Measurements from ENCODE around the gene GPR42.
"Not testable (repeated sequence)": the region's sequence is repeated elsewhere in the genome, so short reads cannot be mapped to it uniquely, and the experiment has no call there.

GPR42 gene

DNA sequence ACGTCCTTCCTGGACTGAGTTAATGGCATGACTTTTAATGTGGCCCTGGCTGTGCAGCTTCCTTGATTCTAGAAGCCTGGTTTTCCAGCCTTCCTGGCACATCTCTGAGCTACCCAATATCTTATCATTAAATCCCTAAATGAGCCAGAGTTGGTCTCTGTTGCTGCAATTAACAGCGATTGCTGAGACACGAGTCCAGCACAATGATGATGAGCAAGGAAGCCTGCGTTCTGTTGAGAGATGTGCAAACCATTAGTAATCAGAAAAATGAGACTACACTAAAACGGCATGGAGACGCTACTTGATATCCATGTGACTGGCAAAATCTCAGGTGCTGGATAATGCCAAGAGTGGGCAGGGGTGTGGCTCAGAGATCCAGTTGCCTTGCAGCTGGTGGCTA, 26.2 kb downstream of the GPR42 start:
- DNase-seq = no peak

DNA sequence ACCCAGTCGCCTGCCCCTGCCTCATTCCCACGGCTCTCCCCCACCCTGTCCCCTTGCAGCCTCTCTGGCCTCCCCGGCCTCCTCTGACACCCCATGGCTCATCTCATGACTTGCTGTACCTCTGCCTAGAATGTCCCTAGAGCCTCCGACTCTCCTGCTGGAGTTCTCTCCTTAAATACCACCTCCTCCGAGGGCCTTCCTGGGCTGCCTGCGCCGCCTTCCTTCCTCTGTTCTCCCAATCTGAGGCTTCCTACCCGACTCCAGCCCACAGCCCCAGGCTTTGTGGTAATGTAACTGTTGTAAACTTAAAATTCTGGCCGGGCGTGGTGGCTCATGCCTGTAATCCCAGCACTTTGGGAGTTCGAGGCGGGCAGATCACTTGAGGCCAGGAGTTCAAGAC, 27.7 kb downstream of the GPR42 start:
- no peak for DNase-seq

DNA sequence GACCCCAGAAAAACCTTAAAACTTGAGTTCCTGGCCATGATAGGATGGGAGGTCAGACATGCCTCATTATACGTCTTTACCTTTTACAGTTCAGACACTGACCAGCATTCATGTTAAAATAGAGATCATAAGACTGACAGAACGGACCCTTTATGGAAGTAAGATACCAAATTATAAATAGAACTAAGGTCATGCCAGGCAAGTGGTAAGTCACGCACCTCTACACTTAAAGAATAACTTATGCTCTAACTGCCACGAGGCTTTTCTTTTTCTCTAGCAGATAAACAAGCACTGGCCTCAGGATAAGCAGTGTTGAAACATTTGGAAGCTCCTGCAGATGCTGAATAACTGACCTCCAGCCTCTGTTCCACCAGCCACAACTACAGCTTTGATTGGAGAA, 28.4 kb downstream of the GPR42 start:
- no peak for DNase-seq

DNA sequence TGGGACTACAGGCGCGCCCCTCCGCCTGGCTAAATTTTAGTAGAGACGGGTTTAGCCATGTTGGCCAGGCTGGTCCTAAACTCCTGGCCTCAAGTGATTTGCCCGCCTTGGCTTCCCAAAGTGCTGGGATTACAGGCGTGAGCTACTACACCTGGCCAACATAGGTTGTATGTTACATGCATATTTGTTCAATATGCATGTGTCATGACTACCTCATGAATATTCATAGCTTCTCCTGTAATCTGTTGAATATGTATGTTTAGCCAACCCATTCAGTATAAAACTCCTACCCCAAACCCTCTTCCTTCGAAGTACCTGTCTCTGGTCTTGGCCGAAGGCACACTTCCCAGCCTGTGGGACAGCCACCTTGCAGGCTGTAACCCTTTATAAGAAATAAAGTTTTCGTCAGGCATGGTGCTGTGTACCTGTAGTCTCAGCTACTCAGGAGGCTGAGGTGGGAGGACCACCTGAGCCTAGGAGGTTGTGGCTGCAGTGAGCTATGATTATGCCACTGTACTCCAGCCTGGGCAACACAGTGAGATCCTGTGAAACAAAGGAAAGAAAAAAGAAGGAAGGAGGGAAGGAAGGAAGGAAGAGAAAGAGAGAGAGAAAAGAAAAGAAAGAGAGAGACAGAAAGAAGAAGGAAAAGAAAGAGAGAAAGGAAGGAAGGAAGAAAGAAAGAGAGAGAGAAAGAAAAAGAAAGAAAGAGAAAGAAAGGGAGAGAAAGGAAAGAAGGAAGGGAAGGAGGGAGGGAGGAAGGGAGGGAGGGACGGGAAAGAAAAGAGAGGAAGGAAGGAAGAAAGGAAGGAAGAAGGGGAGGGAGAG, 29.3 kb downstream of the GPR42 start:
- DNase-seq = no peak

DNA sequence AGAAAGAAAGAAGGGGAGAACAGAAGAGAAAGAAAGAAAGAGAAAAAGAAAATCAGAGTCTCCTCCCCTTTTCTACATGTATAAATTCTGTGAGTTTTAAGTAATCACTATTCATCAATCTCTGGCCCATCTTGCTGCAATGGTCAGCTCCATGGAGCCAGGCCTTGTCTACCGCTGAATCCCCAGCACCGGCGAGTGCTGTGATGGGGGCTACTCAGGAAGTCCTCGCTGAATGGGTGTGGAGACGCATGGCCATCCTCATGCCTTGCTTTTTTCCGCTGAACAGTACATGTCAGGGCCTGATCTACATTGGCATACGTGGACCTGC, 29.9 kb downstream of the GPR42 start:
- no peak for DNase-seq

DNA sequence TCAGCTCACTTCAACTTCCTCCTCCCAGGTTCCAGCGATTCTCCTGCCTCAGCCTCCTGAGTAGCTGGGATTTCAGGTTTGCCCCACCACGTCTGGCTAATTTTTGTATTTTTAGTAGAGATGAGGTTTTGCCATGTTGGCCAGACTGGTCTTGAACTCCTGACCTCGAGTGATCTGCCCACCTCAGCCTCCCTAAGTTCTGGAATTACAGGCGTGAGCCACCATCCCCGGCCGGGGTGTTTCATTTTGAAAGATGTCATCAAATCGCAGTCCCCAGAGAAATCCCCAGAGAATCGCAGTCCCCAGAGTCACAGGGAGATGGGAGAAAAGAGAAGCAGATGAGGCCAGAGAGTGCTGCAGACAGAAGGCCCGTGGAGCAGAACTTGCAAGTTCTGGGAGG, 30.5 kb downstream of the GPR42 start:
- DNase-seq = not testable (repeated sequence)

DNA sequence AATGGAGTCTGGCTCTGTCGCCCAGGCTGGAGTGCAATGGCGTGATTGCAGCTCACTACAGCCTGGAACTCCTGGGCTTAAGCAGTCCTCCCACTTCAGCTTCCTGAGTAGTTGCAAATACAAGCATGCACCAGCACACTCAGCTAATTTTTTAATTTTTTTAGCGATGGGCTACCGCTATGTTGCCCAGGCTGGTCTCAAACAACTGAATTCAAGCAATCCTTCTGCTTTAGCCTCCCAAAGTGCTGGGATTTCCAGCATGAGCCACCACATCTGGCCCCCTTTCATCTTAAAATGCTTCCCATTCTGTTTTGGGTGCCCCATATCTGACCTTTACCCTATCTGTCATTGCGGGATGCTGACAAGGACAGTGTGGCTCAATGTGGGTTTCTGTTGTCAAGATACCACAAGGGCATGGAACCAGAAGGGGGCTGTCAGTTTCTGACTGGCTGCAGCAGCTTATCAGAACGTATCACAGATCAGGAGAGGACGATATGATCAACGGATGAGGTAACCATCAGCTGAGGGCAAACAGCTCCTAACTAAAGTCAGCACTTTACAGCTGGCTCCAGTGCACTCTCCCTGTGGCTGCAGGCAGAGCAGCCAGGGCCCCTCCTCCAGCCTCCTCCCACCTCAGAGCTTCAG, 32.4 kb downstream of the GPR42 start:
- DNase-seq = no peak

DNA sequence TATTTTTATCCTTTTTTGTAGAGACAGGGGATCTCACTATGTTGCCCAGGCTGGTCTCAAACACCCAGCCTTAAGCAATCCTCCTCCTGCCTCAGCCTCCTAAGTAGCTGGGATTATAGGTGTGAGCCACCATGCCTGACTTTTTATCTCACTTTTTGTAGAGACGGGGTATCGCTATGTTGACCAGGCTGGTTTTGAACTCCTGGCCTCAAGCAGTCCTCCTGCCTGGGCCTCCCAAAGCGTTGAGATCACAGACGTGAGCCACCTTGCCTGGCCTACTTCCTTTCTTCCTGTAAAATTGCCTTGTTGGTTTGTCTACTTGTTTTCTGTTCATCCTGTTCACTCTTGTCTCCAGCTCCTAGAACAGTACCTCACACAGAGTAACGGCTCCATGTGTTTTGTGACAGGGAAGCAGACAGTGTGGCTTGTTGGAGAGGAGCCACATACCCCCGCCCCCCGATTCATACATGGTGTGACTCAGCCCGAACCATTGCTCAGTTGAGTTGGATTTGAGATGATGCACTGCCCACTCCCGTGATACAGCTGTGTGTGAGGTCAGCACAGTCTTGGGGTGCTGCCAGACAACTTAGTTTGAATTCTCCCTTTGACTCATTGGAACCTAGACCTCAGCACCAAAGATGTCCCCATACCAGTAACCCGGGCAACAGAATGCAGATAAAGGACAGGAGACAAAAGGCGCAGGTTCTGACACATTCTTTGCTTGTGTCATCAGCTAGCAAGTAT, 34.2 kb downstream of the GPR42 start:
- no peak for DNase-seq

DNA sequence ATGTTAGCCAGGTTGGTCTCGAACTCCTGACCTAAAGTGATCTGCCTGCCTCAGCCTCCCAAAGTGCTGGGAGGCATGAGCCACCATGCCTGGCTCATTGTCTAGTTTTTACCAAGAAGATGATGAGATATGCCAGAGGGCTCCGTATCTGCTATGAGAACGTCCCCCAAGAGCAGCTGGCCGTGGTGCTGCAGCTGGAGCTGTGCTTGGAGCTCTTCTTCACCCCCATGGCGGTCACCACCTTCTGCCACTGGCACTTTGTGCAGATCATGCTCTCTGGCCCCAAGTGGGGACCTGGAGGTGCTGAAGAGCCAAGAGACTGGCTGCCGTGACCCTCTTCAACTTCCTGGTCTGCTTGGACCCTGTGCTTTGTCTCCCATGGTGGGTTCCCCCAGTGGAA, 36.8 kb downstream of the GPR42 start:
- no peak for DNase-seq

DNA sequence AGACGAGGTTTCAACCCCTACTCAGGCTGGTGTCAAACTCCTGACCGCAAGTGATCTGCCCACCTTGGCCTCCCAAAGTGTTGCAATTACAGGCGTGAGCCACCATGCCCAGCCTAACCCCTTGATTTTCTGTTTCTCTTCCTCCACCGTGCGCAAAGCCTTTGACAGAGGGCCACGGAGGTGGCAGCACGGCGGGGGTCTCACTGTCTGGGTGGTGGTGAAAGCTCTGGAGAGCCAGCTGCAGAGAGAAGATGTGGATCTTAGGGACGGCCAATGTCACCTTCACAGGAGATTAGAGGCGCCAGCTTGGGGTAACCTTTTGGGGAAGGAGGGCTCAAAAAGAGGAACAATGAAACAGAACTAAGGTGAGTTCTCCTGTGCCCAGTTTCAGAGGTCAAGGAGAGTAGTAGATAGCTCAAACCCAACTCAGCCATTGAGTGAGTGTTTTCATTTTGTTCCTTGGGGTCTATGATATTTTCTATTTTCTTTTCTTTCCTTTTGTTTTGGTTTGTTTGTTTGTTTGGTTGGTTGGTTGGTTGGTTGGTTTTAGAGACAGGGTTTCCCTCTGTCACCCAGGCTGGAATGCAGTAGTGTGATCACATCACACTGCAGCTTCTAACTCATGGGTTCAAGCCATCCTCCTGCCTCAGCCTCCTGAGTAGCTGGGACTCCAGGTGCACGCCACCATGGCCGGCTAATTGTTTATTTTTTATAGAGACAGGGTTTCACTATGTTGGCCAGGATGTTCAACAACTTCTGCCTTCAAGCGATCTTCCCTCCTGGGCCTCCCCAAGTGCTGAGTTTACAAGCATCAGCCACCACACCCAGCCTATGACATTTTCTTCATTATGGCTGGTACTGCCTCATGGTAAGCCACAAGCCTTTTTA, 37.7 kb downstream of the GPR42 start:
- DNase-seq = no peak

DNA sequence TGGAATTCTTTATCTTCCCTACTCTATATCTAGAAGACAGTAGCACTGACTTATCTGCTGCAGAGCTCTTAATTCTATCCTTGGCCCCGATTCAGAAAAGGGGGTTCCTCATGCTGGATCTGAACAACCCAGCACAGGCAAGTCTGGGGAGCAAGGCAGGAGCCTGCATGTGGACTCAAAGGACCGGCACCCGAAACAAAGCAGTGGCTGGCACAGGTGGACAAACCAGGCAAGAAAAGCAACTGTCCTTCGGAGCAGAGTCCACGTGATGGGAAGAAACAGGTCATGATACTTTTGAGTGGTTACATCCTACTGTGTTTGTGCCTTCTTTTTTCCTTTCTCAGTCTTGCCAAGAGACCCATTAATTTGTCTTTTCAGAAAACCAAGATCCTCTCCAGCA, 38.3 kb downstream of the GPR42 start:
- no peak for DNase-seq

DNA sequence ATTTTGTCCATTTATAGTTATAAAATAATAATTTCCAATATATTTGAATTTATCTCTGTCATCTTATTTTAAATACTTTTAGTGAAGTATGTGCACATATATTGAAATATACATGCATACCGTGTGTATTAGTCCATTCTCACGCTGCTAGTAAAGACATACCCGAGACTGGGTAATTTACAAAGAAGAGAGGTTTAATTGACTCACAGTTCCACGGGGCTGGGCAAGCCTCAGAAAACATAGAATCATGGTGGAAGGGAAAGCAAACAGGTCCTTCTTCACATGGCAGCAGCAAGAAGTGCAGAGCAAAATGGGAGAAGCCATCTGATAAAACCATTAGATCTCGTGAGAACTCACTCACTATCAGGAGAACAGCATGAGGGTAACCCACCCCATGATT, 39.6 kb downstream of the GPR42 start:
- DNase-seq = no peak

DNA sequence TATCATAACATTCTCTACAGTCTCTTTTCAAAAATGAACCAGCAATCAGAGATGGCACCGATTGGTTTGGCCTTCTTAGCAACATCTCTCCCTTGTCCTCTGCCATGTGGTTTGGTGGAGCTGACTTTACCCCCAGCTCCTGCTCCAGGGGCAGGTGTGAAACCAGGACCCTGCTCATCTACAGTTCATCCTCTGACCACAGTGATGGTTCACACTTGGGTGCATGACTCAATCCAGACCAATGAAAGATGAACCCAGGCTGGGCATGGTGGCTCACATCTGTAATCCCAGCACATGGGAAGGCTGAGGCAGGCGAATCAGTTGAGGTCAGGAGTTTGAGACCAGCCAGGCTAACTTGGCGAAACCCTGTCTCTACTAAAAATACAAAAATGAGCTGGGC, 43.6 kb downstream of the GPR42 start:
- DNase-seq = no peak

DNA sequence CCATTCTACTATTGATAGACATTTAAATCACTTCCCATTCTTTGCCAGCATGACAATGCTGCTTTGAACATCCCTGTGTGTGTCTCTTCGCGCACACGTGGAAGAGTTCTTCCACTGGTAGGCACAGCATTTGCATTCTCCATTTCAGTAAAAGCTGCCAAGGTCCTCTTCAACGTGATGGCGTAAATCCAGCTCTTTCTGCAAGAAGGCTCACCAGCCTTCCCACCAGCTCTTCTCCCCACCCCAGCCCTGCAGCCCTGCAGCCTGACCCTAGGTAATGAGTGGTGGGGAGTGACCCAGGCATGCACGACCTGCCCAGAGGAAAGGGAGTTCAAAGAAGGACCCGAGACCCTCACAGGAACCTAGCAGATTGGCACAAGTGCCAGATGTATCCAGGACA, 45.5 kb downstream of the GPR42 start:
- DNase-seq = no peak

DNA sequence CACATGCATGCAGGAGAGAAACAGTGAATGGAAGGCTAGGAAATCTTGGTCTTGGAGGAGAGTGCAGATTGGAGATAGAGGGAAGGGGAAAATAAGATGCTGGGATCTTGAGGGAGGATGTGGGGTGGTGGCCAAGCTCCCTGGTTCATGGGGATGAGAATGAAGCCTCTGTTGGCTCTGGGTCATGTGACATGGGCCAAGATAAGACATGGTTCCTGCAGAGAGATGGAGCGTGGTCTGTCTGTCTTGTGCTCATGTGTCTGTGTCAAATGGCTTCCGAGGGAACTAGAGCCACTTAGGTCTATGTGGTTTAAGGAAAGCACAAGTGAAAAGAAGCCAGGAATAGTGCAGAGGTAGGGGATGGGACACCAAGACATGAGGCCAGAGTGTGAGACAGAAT, 46.4 kb downstream of the GPR42 start:
- DNase-seq = no peak

DNA sequence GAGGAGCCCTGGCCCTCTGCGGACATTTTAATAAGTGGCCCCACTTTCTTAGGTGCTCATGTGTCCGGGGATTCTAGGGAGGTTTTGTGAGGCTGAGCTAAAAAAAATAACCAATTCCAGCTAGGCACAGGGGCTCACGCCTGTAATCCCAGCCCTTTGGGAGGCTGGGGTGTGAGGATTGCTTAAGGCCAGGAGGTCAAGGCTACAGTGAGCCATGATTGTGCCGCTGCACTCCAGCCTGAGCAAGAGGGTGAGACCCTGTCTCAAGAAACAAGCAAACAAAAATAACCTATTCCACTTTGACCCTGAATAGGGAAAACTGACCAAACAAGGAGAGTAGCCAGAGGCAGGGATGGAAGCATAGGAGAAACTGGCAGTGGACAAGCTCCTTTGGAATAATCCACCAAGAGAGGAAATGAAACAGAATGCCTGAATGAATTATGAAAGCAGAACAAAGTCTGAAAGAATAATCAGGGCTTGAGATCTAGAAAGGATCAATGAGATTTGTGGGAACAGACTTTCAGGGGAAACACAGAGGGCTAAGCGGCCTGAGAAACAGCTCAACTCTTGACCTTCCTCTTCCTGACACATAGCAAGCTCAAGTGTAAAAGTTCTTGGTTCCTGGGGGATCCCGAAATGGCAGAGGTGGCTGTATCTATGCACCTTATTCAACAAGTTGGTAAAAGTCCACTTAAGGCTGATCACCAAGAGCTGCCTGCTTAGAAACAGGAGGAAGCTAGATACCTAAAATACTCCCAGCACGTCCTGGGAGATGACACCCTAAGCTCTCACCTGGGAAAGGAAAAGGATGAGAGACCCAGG, 47.1 kb downstream of the GPR42 start:
- DNase-seq = no peak

DNA sequence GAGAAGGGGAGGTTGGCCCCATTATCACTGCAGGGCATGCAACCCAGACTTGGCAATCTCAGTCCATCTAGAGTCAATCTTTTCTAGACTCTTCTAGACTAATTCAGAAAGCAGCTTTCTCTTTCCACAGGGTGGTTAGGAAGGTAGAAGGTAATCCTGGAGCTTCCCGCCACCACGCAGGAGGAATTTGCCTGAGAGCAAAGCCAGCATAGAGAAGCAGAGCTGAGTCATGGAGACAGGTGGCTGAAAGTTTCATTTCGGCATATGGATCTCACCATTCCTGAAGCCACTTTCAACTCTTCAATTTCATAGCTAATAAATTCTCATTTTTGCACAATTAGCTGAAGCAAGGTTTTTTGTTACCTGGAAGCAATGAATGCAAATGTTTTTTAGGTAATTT, 48.2 kb downstream of the GPR42 start:
- no peak for DNase-seq

DNA sequence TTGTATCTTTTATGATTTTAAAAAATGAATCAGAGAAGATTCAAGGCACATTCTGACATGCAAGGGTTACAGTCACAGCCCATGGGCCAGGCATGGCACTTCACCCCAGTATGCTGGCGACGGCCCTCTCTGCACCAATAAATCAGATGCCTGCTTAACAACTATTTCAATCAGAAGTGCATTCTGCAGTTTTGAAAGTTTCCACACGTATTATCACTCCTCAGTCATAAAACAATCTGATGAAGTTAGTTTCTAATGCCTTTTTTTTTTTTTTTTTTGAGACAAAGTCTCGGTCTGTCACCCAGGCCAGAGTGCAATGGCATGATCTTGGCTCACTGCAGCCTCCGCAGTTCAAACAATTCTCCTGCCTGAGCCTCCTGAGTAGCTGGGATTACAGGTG, 48.9 kb downstream of the GPR42 start:
- DNase-seq = no peak

DNA sequence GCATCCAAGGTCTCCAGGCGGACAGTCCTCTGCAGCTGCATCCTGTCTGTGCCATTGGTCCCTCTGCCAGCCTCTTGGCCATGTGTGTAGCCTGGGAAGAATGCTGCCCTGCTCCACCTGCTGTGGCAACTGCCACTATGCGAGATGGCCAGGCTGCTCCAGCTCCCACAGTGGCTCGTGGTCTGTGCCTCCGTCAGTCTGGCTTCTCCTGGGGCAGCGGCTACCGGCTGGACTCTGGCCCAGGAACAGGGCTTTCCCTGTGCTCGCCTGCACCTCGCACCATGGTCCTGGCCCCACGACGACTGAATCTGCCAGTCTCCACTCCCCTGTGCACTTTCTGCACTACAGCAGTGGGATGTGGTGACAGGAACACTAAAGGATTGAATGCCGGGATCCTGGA, 50.5 kb downstream of the GPR42 start:
- no peak for DNase-seq
